Measurements from ENCODE around the gene ASCC3. TPM values are rescaled to one million over a fixed set of nuclear protein-coding genes. Genes with fewer than 3 reads are reported as not detected.

ASCC3 gene
- total RNA-seq, 4 donors from 2014 or later = 21.2 to 41.4 (median 28.5) TPM

- Histone ChIP-seq H3K4me3 (no peak overlapping the region), H3K36me3 (peaks cover 0 to 15% of the 10 kb centered on the region in 2 donors), H3K9me3 (no peaks in the 10 kb centered on the region), H3K27ac (no peak overlapping the region), H3K27me3 (no peaks in the 10 kb centered on the region), H3K4me1 (peaks cover 0 to 8% (median 0%) of the 10 kb centered on the region in 3 donors)
- WGBS, 2 donors (ENCODE audit: low coverage in 1 of 2) = 100% methylated on average over 1 of the region's 3 CpGs; no CpG with 5 or more reads in 1 of the 2 donors
- TF ChIP-seq POLR2A (IDR thresholded peaks at IDR 0.05) (no peak), POLR2AphosphoS5 (IDR thresholded peaks at IDR 0.05) (no peak), EP300 (IDR thresholded peaks at IDR 0.05) (no peak), CTCF (IDR thresholded peaks at IDR 0.05) (no peak)
- no peak for ATAC-seq
Observed at GRCh38 chr6:100700009-100700408, 181.1 kb downstream of the ASCC3 start.

GRCh38 chr6:100695445-100695844 is 185.7 kb downstream of the ASCC3 start:
- peaks cover 0 to 14% of the 10 kb centered on the region in 2 donors for H3K36me3 ChIP-seq
- H3K27ac ChIP-seq = no peak overlapping the region
- no peak for ATAC-seq
- no peak overlapping the region for H3K4me3 ChIP-seq
- H3K9me3 ChIP-seq = no peaks in the 10 kb centered on the region
- TF ChIP-seq CTCF (IDR thresholded peaks at IDR 0.05) (no peak), POLR2AphosphoS5 (IDR thresholded peaks at IDR 0.05) (no peak), EP300 (IDR thresholded peaks at IDR 0.05) (no peak), POLR2A (IDR thresholded peaks at IDR 0.05) (no peak)
- 100% methylated on average over 1 of the region's 1 CpG for WGBS, 2 donors (ENCODE audit: low coverage in 1 of 2)
- H3K27me3 ChIP-seq = no peaks in the 10 kb centered on the region
- peaks cover 0 to 8% (median 0%) of the 10 kb centered on the region in 3 donors for H3K4me1 ChIP-seq

GRCh38 chr6:100693249-100693927 is 187.7 kb downstream of the ASCC3 start:
- Histone ChIP-seq H3K4me3 (no peak overlapping the region), H3K4me1 (peaks cover 0 to 8% (median 0%) of the 10 kb centered on the region in 3 donors), H3K27ac (no peak overlapping the region), H3K36me3 (no peaks in the 10 kb centered on the region), H3K9me3 (no peaks in the 10 kb centered on the region), H3K27me3 (no peaks in the 10 kb centered on the region)
- TF ChIP-seq EP300 (IDR thresholded peaks at IDR 0.05) = no peak
- TF ChIP-seq POLR2A (IDR thresholded peaks at IDR 0.05) = no peak
- no peak for TF ChIP-seq POLR2AphosphoS5 (IDR thresholded peaks at IDR 0.05)
- no peak for TF ChIP-seq CTCF (IDR thresholded peaks at IDR 0.05)
- 91 to 95% methylated on average over 1 of the region's 1 CpG for WGBS, 2 donors (ENCODE audit: low coverage in 1 of 2)
- no peak for ATAC-seq

- Histone ChIP-seq H3K9me3 (no peaks in the 10 kb centered on the region), H3K27me3 (no peaks in the 10 kb centered on the region), H3K4me1 (no peaks in the 10 kb centered on the region), H3K27ac (no peak overlapping the region), H3K4me3 (no peak overlapping the region), H3K36me3 (no peaks in the 10 kb centered on the region)
- ATAC-seq = no peak
- TF ChIP-seq EP300 (IDR thresholded peaks at IDR 0.05) (no peak), POLR2A (IDR thresholded peaks at IDR 0.05) (no peak), POLR2AphosphoS5 (IDR thresholded peaks at IDR 0.05) (no peak), CTCF (IDR thresholded peaks at IDR 0.05) (no peak)
- 65 to 78% methylated on average over 2 of the region's 2 CpGs for WGBS, 2 donors (ENCODE audit: low coverage in 1 of 2)
Observed at GRCh38 chr6:100691972-100692371, 189.2 kb downstream of the ASCC3 start.

GRCh38 chr6:100686216-100686615 is 194.9 kb downstream of the ASCC3 start:
- ATAC-seq = no peak

More at GRCh38 chr6:100686216-100686615, 194.9 kb downstream of the ASCC3 start:
- no peaks in the 10 kb centered on the region for H3K36me3 ChIP-seq
- no peaks in the 10 kb centered on the region for H3K4me1 ChIP-seq
- H3K27ac ChIP-seq = no peak overlapping the region
- no peaks in the 10 kb centered on the region for H3K9me3 ChIP-seq
- H3K27me3 ChIP-seq = no peaks in the 10 kb centered on the region
- no peak for TF ChIP-seq CTCF (IDR thresholded peaks at IDR 0.05)
- no peak for TF ChIP-seq POLR2AphosphoS5 (IDR thresholded peaks at IDR 0.05)
- no peak for TF ChIP-seq EP300 (IDR thresholded peaks at IDR 0.05)
- no peak for TF ChIP-seq POLR2A (IDR thresholded peaks at IDR 0.05)
- no peak overlapping the region for H3K4me3 ChIP-seq
